ENCODE data around the gene C5AR1.
"Not testable (repeated sequence)": the region's sequence is repeated elsewhere in the genome, so short reads cannot be mapped to it uniquely, and the experiment has no call there.

The C5AR1 gene

GRCh38 chr19:47296036-47296435 is 13.6 kb upstream of the C5AR1 start:
- peak; percentile 81 for DNase-seq

- DNase-seq = not testable (repeated sequence)
Measured at GRCh38 chr19:47300867-47301266, 8.8 kb upstream of the C5AR1 start.

DNA sequence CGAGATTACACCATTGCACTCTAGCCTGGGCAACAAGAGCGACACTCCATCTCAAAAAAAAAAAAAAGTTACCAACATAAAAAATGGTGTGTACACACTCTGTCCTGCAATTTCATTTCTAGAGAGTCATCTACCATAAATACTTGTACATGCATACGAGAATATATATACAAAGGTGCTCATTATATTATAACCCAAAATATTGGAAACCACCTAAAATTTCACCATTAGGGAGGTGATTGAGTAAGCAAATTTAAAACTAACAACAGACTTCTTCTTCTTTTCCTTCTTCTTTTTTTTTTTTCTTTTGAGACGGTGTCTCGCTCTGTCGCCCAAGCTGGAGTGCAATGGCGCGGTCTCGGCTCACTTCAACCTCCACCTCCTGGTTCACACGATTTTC is 7.4 kb upstream of the C5AR1 start:
- DNase-seq = no peak

- no peak for DNase-seq
Measured at GRCh38 chr19:47303966-47304365, 5.7 kb upstream of the C5AR1 start.

DNA sequence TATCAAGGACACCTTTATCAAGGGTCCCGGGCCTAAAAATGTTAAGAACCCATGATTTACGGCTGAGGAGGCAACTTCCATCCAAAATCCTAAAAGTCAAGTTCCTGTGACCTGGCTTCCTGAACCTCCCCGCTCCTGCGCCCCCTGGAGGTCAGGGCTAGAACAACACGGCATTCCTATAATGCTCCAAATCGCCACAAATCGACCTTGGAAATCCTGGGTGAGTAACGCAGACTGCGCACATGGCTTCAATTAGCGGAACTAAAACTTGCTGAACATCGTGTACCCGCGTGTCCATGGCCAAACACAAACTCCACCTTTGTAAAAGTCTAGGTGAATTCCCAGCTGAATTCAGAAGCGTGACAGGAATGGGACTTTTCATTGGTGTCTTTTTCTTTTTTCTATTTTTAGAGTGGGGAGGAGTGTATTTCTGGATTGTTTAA is 4.3 kb upstream of the C5AR1 start:
- peak; percentile 65 for DNase-seq

- DNase-seq = no peak
Measured at GRCh38 chr19:47306303-47306702, 3.4 kb upstream of the C5AR1 start.

DNA sequence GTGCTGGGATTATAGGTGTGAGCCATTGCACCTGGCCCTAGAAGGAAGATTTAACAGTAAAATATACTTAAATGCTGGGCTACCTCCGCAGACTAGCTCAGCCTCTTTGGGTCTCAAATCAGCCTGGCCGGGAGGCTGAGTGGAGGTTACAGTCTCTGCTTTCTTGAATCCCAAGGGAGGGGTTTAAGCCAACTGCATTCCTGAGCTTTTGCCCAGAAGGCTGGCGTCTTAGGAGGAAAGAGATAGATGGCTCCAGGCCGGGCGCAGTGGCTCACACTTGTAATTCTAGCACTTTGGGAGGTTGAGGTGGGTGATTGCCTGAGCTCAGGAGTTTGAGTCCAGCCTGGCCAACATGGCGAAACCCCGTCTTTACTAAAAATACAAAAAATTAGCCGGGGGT is 623 bp upstream of the C5AR1 start:
- no peak for DNase-seq

DNA sequence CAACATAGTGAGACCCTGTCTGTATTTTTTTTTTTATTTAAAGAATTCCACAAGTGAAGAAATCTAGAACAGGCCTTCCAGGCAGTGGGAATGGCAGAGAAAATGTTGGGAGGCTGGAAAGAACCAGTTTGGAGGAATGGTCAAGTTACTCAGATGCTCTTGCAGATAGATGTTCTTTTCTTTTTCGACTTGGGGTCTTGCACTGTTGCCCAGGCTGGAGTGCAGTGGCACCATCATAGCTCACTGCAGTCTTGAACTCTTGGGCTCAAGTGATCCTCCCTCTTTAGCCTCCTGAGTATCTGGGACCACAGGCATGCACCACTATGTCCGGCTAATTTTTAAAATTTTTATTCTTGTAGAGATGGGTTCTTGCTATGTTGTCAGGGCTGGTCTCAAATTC is 662 bp downstream of the C5AR1 start:
- no peak for DNase-seq

DNA sequence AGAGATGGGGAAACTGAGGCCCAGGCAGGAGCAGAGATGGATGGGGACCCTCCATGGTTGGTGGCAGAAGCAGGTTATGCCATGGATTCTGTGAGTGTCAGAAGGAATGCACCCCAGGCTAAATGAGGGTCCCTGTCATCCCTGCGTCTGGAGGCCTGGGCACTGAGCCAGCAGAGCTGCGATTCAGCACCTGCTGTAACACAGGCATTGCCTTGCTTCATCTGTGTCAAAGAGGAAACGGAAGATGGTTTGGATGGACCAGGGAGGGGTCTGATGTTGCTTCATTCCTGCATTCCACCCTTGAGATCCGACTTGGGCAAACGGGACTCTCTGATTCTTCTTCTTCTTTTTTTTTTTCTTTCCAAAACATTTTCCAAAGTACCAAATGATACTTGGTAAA is 1.2 kb downstream of the C5AR1 start:
- DNase-seq = no peak

DNA sequence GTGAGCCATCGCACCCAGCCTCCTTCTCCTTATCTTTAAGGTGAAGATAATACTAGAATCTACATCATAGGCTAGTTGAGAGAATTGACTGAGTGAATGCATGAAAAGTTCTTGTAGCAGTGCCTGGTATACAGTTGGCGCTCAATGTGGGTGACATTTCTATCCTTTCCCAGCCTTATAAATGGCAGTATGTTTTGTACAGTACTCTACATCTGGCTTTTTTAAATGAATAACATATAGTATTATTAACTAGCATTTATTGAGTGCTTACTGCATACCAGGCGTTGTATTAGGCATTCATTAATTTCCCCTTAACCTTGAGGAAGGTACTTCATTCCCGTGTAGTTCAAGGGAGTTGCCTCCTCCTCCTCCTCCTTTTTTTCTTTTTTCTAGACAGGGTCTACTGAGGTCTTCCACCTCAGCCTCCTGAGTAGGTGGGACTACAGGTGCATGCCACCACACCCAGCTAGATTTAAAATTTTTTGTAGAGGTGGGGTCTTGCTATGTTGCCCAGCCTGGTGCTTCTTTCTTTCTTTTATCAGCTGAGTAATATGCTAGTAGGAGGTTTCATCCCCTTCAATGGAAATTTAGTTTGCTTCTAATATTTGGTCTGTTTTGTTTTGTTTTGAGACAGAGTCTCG is 2.8 kb downstream of the C5AR1 start:
- no peak for DNase-seq

GRCh38 chr19:47313754-47314295 is 4.2 kb downstream of the C5AR1 start:
- no peak for DNase-seq

- DNase-seq = no peak
Measured at GRCh38 chr19:47315125-47315821, 5.6 kb downstream of the C5AR1 start.

- DNase-seq = no peak
Measured at GRCh38 chr19:47316513-47316912, 6.9 kb downstream of the C5AR1 start.

GRCh38 chr19:47319923-47320871 is 10.5 kb downstream of the C5AR1 start:
- no peak for DNase-seq

- no peak for DNase-seq
Measured at GRCh38 chr19:47321630-47322029, 12.0 kb downstream of the C5AR1 start.

DNA sequence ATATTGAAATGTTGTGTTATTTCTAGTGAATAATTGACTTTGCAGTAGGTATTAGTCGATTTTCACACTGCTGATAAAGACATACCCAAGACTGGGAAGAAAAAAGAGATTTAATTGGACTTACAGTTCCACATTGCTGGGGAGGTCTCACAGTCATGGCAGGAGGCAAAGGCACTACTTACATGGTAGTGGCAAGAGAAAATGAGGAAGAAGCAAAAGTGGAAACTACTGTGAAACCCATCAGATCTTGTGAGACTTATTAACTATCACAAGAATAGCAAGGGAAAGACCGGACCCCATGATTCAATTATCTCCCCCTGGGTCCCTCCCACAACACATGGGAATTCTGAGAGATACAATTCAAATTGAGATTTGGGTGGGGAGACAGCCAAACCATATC is 12.4 kb downstream of the C5AR1 start:
- DNase-seq = no peak

GRCh38 chr19:47323409-47323808 is 13.7 kb downstream of the C5AR1 start:
- no peak for DNase-seq

DNA sequence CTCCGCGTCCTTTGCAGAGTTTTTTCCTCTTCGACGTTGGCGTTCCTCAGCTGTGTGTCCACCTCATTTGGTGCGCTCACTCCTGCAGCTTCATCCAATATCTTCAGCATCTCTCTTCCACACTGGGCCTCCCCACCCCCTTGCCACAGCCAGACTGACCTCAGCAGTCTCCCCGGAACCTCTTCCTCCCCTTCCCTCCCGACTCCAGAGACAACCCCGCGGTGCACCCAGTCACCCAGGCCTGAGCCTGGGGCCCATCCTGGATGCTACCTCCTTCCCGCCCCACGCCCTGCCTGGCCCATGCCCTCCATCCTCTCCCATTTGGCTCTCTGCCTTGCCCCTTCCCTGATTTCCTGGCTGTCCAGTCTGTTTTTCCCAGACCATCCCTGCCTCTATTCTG is 14.2 kb downstream of the C5AR1 start:
- DNase-seq = no peak

GRCh38 chr19:47324502-47324901 is 14.8 kb downstream of the C5AR1 start:
- DNase-seq = no peak

- no peak for DNase-seq
Measured at GRCh38 chr19:47330466-47330869, 20.8 kb downstream of the C5AR1 start.

GRCh38 chr19:47331490-47331889 is 21.8 kb downstream of the C5AR1 start:
- no peak for DNase-seq

DNA sequence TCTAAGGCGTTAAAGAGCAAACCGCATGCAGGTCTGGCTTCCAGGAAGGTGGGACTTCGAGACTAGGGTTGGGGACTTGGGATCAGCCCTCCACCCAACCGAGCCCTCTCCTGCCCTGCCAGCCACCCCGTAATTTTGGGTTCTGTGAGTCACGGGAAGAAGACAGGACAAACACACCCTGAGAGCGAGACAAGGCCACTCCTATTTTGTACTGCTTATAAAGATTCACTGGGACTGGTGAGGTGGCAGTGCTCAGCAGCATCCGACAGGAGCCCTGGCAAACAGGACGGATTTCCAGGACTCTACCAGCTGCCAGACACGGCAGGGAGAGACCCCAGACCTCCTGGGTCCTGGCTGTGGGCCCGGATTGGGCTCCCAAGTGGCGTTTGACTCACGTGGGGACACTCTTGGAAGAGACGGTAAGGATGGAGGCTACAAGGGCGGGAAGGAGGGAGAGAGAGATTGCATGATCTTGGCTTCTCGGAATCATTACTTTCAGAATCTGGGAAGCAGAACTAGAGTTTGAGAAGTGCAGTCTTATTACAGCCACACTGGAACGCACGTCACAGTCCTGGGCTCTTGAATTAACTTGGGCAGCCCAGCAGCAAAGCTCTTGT is 22.4 kb downstream of the C5AR1 start, which contains the start of gene C5AR2:
TSS of gene C5AR2 (plus strand) at position 245 of the 617 bp plus-strand sequence. CDS start 8,625 bp downstream, outside the sequence.
- no peak for DNase-seq

Measured in CD4-positive, alpha-beta T cell treated with Interleukin-4 for 4 hours (primary cell).